Measurements from ENCODE around the gene CTDSPL. TPM values are rescaled to one million over a fixed set of nuclear protein-coding genes. Genes with fewer than 3 reads are reported as not detected.

Gene CTDSPL
- total RNA-seq, 1 donor from 2014 or later = 41.5 TPM

GRCh38 chr3:38000242-38000916, 138.7 kb downstream of the CTDSPL start:
- Mint-ChIP-seq H3K27me3 (ENCODE audit: low read depth) (no peaks in the 10 kb centered on the region), H3K4me1 (ENCODE audit: low read depth) (peaks cover 18% of the 10 kb centered on the region), H3K27ac (ENCODE audit: unreplicated experiment) (no peak overlapping the region), H3K36me3 (ENCODE audit: low read depth) (no peaks in the 10 kb centered on the region), H3K9me3 (ENCODE audit: low read depth) (no peaks in the 10 kb centered on the region), H3K4me3 (ENCODE audit: unreplicated experiment) (no peak overlapping the region)
- DNase-seq (ENCODE audit: low spot score) = peak; percentile 39
- no peak for TF ChIP-seq CTCF (IDR thresholded peaks at IDR 0.05)

- Mint-ChIP-seq H3K4me1 (ENCODE audit: low read depth) (peaks cover 18% of the 10 kb centered on the region), H3K27ac (ENCODE audit: unreplicated experiment) (no peak overlapping the region), H3K36me3 (ENCODE audit: low read depth) (no peaks in the 10 kb centered on the region), H3K27me3 (ENCODE audit: low read depth) (no peaks in the 10 kb centered on the region), H3K9me3 (ENCODE audit: low read depth) (no peaks in the 10 kb centered on the region), H3K4me3 (ENCODE audit: unreplicated experiment) (no peak overlapping the region)
- DNase-seq (ENCODE audit: low spot score) = peak; percentile 79
- no peak for TF ChIP-seq CTCF (IDR thresholded peaks at IDR 0.05)
Observed at GRCh38 chr3:38000965-38001455, 139.3 kb downstream of the CTDSPL start.

GRCh38 chr3:38001456-38002081, 139.9 kb downstream of the CTDSPL start:
- Mint-ChIP-seq H3K4me1 (ENCODE audit: low read depth) (peaks cover 18% of the 10 kb centered on the region), H3K4me3 (ENCODE audit: unreplicated experiment) (no peak overlapping the region), H3K27me3 (ENCODE audit: low read depth) (no peaks in the 10 kb centered on the region), H3K36me3 (ENCODE audit: low read depth) (no peaks in the 10 kb centered on the region), H3K27ac (ENCODE audit: unreplicated experiment) (no peak overlapping the region), H3K9me3 (ENCODE audit: low read depth) (no peaks in the 10 kb centered on the region)
- DNase-seq (ENCODE audit: low spot score) = peak; percentile 74
- peak; percentile 46 for TF ChIP-seq CTCF (IDR thresholded peaks at IDR 0.05)

- no peak overlapping the region for H3K4me3 Mint-ChIP-seq (ENCODE audit: unreplicated experiment)
- H3K9me3 Mint-ChIP-seq (ENCODE audit: low read depth) = no peaks in the 10 kb centered on the region
- H3K27ac Mint-ChIP-seq (ENCODE audit: unreplicated experiment) = no peak overlapping the region
- peaks cover 18% of the 10 kb centered on the region for H3K4me1 Mint-ChIP-seq (ENCODE audit: low read depth)
- TF ChIP-seq CTCF (IDR thresholded peaks at IDR 0.05) = no peak
- peak; percentile 66 for DNase-seq (ENCODE audit: low spot score)
- H3K36me3 Mint-ChIP-seq (ENCODE audit: low read depth) = no peaks in the 10 kb centered on the region
- no peaks in the 10 kb centered on the region for H3K27me3 Mint-ChIP-seq (ENCODE audit: low read depth)
Observed at GRCh38 chr3:38002291-38002876, 140.7 kb downstream of the CTDSPL start.

GRCh38 chr3:38002940-38003339, 141.3 kb downstream of the CTDSPL start:
- no peaks in the 10 kb centered on the region for H3K27me3 Mint-ChIP-seq (ENCODE audit: low read depth)
- H3K36me3 Mint-ChIP-seq (ENCODE audit: low read depth) = peaks cover 4% of the 10 kb centered on the region
- H3K9me3 Mint-ChIP-seq (ENCODE audit: low read depth) = no peaks in the 10 kb centered on the region
- no peak for TF ChIP-seq CTCF (IDR thresholded peaks at IDR 0.05)
- H3K4me1 Mint-ChIP-seq (ENCODE audit: low read depth) = peaks cover 18% of the 10 kb centered on the region
- peak; percentile 70 for DNase-seq (ENCODE audit: low spot score)
- H3K27ac Mint-ChIP-seq (ENCODE audit: unreplicated experiment) = no peak overlapping the region
- H3K4me3 Mint-ChIP-seq (ENCODE audit: unreplicated experiment) = no peak overlapping the region

Data from chondrocyte (in vitro differentiated cells).